Activated CD4-positive, CD25-positive, alpha-beta regulatory T cell treated with anti-CD3 and anti-CD28 coated beads, Interleukin-2, amount 50 U/mL, for 16 hours (primary cell): ENCODE data around the gene HS3ST6.
A peak's percentile ranks its signal among the peaks of the same experiment; 100 is the strongest.
"Not testable (repeated sequence)": the region's sequence is repeated elsewhere in the genome, so short reads cannot be mapped to it uniquely, and the experiment has no call there.

Source experiments
- DNase-seq: peaks from one replicate; pipeline ENCODE4 v3.0.0-alpha.2; 2020; ENCODE audit warnings: low read depth, low spot score

The HS3ST6 gene

DNA sequence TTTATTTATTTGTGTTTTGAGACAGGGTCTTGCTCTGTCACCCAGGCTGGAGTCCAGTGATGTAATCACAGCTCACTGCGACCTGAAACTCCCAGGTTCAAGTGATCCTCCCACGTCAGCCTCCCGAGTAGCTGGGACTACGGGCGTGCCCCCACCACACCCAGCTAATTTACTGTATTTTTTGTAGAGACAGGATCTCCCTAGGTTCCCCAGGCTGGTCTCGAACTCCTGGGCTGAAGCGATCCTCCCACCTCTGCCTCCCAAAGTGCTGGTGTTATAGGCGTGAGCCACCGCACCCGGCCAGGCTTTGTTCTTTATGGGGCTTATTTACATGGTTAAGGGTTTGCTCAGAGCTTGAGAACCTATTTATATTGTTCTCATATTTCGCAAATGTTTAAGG lies 40.4 kb downstream of the HS3ST6 start:
- no peak for DNase-seq

DNA sequence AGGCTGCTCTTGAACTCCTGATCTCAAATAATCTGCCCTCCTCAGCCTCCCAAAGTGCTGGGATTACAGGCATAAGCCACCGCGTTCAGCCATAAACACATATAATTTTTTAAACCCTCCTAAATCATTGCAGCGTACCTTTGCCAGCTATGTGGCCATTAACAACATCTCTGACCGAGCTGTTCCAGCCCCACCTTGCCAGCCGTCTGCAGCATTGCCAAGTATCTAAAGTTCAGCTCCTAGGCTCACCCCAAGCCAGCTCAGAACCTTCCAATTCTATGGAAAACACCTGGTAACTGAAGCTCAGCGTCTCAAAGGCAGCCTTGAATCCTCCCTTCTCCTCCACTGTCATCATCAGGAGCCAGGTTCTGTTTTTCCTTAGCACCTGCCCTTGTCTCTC lies 41.1 kb downstream of the HS3ST6 start:
- no peak for DNase-seq

DNA sequence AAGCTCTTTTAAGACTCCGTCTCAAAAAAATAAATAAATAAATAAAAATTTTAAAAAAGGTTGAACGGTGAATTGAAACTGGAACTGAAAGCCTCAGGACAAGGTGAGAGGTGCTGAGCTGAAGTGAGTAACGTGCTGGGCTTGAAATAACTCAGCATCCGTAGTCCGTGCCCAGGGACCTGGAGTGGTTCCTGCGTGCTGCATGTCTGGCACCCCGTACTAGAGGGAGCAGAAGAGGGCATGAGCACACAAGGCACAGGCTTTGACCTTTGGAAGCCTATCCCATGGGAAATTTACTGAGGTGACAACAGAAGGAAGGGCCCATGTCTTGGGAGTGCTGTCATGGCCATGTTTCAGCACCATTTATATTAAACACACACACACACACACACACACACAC lies 41.7 kb downstream of the HS3ST6 start:
- DNase-seq, result no peak

DNA sequence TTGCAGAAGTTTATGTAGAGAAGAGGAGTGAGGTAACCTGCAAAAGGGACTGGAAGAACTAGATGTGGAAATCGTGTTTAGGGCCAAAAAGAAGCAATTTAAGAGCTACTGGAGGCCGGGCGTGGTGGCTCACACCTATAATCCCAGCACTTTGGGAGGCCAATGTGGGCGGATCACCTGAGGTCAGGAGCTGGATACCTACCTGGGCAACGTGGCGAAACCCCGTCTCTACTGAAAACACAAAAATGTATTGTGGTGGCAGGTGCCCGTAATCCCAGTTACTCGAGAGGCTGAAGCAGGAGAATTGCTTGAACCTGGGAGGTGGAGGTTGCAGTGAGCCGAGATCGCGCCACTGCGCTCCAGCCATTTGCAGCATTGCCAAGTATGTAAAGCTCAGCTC lies 42.1 kb downstream of the HS3ST6 start:
- not testable (repeated sequence) for DNase-seq

DNA sequence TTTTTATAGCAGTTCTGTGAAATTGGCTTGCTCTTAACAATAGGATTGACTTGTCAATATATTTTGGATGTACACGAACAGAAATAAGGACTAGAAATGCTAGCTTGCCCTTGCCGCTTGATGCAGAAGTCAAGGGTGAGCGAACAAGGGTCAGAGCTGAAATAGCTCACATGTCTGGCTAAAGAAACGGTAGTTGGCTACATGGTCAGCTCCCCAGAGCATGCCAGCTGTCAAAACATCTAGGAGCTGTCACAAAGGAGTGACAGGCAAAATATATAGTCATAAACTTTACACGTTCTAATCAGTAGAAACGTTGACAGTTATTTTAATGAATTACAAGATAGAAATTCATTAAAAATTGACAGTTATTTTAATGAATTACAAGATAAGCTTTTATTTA lies 43.4 kb downstream of the HS3ST6 start:
- no peak for DNase-seq

DNA sequence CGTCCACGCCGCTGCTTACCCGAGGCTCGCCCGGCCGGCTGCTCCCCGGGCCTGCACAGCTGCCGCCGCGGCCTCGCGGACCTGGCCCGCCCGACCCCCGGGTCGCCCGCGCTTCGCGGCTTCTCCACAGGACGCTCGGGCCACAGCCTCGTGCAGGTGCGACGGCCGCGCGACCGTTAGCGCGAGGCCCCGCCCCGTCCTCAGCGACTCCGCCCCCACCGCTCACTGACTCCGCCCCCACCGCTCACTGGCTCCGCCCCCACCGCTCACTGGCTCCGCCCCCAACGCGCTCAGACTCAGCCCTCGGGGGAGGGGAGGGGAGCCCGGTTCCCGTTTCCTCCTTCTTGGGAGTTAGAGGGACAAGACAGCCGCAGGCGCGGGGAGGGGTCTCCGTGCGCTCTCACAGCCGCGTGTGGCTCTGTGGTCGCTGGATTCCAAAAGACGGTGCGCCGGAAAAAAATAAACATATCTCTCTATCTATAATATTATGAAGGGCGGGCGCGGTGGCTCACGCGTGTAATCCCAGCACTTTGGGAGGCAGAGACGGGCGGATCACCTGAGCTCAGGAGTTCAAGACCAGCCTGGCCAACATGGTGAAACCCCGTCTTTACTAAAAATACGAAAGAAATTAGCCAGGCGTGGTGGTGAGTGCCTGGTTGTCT lies 46.1 kb downstream of the HS3ST6 start, which contains the start of gene MEIOB:
Gene MEIOB (minus strand): TSS at position 191 of the 662 bp plus-strand sequence. CDS start 3,989 bp downstream, outside the sequence.
- peak; percentile 16 for DNase-seq

DNA sequence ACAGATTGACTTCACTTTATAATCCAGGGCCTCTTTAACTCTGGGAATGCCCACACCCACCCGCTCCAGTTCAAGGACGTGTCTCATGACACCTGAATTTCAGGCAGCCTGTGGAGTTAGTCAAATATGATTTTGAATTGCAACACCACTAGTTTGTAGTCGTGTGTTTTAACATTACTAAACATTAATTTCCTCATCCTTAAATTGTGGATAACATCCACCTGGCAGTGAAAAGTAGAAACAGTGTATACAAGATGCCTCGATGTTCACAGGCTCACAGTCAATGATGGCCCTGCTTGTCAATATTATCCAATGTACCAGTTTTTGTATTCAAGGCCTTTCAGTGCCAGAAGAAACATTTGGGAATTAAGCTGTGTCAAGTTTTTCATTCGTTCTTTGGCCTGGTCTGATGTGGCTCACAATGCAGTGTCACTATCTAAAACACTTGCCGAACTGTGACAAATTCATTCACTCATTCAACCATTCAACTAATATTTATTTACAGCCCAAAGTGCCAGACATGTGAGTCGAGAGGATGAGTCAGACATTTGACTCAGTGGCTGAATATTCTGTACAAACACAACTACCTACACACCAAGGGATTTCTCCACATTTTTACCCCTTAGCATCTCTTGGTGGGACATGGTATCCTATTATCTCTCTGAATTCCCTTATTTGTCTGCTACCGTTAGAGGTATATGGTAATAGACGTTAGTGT lies 47.7 kb downstream of the HS3ST6 start:
- DNase-seq, result no peak

DNA sequence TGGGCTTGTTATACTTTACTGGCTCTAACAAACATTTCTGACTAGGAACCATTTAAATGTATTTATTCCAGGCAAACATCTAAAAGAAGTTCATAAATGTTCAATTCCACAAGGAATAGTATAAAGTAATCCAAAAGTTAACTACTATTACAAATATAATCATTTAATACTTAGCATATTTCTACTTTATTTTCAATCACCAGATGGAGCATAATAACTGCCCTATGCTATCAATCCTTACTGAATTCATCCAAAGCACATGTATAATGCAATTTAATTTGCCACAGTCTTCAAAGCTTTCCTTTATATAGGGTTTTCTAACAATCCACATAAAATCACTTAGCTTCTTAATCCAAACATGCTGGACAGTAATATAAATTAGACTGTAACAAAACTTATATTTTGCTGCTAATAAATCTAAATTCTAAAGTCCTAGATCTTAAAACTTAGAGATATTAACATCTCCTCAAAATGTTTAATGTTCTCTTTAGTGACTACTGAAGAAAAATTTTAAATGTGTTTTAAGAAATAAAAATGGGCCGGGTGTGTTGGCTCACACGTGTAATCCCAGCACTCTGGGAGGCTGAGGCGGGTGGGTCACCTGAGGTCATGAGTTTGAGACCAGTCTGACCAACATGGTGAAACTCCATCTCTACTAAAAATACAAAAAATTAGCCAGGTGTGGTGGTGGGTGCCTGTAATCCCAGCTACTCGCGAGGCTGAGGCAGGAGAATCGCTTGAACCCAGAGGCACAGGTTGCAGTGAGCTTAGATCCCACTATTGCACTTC lies 52.1 kb downstream of the HS3ST6 start:
- DNase-seq, result no peak

DNA sequence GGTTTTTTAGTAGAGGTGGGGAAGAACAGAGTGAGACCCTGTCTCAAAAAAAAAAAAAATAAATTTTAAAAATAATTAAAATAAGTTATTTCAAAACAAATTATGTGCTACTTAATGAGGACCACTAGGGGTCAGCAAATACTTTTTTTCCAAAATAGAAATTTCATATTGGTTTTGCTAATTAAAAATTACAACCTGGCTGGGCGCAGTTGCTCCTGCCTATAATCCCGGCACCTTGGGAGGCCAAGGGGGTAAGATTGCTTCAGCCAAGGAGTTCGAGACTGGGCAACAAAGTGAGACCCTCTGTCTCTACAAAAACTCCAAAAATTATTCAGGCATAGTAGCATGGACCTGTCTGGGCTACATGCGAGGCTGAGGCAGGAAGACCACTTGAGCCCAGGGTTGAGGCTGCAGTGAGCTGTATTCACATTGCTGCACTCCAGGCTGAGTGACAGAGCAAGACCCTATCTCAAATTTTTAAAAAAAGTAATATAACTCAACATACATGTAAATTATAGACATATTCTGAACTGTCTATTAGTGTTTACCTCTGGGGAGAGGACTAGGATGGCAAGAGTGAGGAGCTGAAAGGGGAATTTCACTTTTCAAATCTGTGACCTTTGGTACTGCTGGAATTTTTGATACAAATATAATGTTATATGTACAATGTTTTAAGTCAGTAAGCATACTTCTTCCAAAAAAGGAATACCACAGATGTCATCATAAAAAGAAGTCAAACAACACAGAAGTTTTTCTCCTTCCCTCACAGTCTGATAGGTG lies 54.3 kb downstream of the HS3ST6 start:
- DNase-seq, result no peak

DNA sequence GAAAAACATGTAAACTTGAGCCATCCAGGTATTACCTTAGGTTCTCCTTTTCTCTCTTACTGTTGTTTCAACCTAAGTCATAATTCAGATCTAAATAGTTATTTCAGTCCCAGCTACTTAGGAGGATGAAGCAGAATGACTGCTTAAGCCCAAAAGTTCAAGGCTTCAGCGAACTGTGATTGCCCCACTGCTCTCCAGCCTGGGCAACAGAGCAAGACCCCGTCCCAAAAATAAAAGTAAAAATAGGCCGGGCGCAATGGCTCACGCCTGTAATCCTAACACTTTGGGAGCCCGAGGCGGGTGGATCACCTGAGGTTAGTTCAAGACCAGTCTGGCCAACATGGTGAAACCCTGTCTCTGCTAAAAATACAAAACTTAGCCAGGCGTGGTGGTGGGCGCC lies 55.8 kb downstream of the HS3ST6 start:
- no peak for DNase-seq

DNA sequence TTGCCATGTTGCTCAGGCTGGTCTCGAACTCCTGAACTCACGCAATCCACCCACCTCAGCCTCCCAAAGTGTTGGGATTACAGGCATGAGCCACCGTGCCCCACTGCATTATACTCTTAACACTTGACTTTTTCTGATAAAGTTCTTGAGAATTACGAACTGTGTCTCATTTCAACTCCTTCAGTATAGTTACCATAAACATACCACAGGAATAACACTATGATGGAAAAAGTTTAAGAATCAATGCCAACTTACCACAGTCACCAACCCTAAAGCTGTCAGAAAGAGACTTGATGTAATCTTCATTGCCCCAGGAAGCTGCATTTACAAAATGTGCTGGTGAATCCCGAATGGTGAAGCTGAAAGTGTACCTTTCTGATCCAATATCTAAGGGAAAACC lies 56.5 kb downstream of the HS3ST6 start:
- DNase-seq, result no peak
